ENCODE measurements around the gene KLF11. TPM values are rescaled to one million over a fixed set of nuclear protein-coding genes. Genes with fewer than 3 reads are reported as not detected.
A peak's percentile ranks its signal among the peaks of the same experiment; 100 is the strongest.

The KLF11 gene
- total RNA-seq, 1 donor = 17.2 TPM

GRCh38 chr2:10067881-10068280, 24.5 kb downstream of the KLF11 start:
- TF ChIP-seq CTCF (IDR thresholded peaks at IDR 0.05; ENCODE audit: insufficient read depth, low read length) = no peak
- no peak overlapping the region for H3K4me3 ChIP-seq (ENCODE audit: low read depth, low read length)
- DNase-seq (ENCODE audit: low read depth) = no peak

- H3K4me3 ChIP-seq (ENCODE audit: low read depth, low read length) = no peak overlapping the region
- TF ChIP-seq CTCF (IDR thresholded peaks at IDR 0.05; ENCODE audit: insufficient read depth, low read length) = no peak
- DNase-seq (ENCODE audit: low read depth) = no peak
Observed at GRCh38 chr2:10071176-10071575, 27.8 kb downstream of the KLF11 start.

GRCh38 chr2:10071595-10071994, 28.2 kb downstream of the KLF11 start:
- TF ChIP-seq CTCF (IDR thresholded peaks at IDR 0.05; ENCODE audit: insufficient read depth, low read length) = no peak
- no peak overlapping the region for H3K4me3 ChIP-seq (ENCODE audit: low read depth, low read length)
- no peak for DNase-seq (ENCODE audit: low read depth)

- peak; percentile 91 for DNase-seq (ENCODE audit: low read depth)
- H3K4me3 ChIP-seq (ENCODE audit: low read depth, low read length) = no peak overlapping the region
- peak; percentile 91 for TF ChIP-seq CTCF (IDR thresholded peaks at IDR 0.05; ENCODE audit: insufficient read depth, low read length)
Observed at GRCh38 chr2:10072656-10073480, 29.5 kb downstream of the KLF11 start.

GRCh38 chr2:10073706-10074105, 30.4 kb downstream of the KLF11 start:
- DNase-seq (ENCODE audit: low read depth) = no peak

GRCh38 chr2:10075101-10075500, 31.8 kb downstream of the KLF11 start:
- no peak for TF ChIP-seq CTCF (IDR thresholded peaks at IDR 0.05; ENCODE audit: insufficient read depth, low read length)
- no peak overlapping the region for H3K4me3 ChIP-seq (ENCODE audit: low read depth, low read length)
- DNase-seq (ENCODE audit: low read depth) = no peak

More at GRCh38 chr2:10073706-10074105, 30.4 kb downstream of the KLF11 start:
- TF ChIP-seq CTCF (IDR thresholded peaks at IDR 0.05; ENCODE audit: insufficient read depth, low read length) = no peak
- H3K4me3 ChIP-seq (ENCODE audit: low read depth, low read length) = no peak overlapping the region

Measured in fibroblast of the aortic adventitia (primary cell).